ENCODE measurements around the gene GIT2. TPM values are rescaled to one million over a fixed set of nuclear protein-coding genes. Genes with fewer than 3 reads are reported as not detected.

Gene GIT2
- total RNA-seq, 1 experiment from 2014 or later = 36.7 TPM

DNA sequence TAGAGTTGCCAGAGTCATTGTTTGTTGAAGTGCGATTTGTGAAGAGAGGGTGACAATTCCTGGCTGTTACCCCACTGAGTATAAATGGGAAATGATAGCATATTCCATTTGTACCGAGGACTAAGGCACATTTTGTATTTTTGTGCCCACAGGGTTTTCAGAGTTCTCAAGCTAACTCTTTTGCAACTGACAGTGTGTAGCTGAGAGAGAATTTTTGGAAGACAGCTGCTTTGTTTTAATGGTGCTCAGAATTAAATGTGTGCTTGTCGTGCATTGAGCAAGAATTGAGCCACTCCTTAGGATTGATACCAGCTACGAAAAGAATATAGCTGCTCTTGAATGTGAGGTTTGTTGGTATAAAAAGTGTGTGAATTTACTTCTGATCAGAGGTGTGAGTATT lies 24.8 kb upstream of the GIT2 start:
- H3K9me2 ChIP-seq (ENCODE audit: insufficient read depth) = no peaks in the 10 kb centered on the region
- peaks cover 12% of the 10 kb centered on the region; the same call in 1 of the 2 replicates for H3F3A ChIP-seq (ENCODE audit: insufficient read depth, low read depth)
- H3K27ac ChIP-seq = no peak overlapping the region
- H3K27me3 ChIP-seq (ENCODE audit: insufficient read depth, low read depth) = no peaks in the 10 kb centered on the region
- TF ChIP-seq, protein P1, sequence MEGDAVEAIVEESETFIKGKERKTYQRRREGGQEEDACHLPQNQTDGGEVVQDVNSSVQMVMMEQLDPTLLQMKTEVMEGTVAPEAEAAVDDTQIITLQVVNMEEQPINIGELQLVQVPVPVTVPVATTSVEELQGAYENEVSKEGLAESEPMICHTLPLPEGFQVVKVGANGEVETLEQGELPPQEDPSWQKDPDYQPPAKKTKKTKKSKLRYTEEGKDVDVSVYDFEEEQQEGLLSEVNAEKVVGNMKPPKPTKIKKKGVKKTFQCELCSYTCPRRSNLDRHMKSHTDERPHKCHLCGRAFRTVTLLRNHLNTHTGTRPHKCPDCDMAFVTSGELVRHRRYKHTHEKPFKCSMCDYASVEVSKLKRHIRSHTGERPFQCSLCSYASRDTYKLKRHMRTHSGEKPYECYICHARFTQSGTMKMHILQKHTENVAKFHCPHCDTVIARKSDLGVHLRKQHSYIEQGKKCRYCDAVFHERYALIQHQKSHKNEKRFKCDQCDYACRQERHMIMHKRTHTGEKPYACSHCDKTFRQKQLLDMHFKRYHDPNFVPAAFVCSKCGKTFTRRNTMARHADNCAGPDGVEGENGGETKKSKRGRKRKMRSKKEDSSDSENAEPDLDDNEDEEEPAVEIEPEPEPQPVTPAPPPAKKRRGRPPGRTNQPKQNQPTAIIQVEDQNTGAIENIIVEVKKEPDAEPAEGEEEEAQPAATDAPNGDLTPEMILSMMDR (conservative IDR thresholded peaks at IDR 0.05) = no peak
- no peak for TF ChIP-seq EZH2 (IDR thresholded peaks at IDR 0.05; ENCODE audit: low read depth)
- H3K79me2 ChIP-seq (ENCODE audit: low read depth) = no peaks in the 10 kb centered on the region
- peaks cover 15% of the 10 kb centered on the region for H3K36me3 ChIP-seq (ENCODE audit: low read depth)
- no peak overlapping the region for H3K4me2 ChIP-seq
- H3K9me3 ChIP-seq (ENCODE audit: insufficient read depth, low read depth) = no peaks in the 10 kb centered on the region
- H3K4me3 ChIP-seq = no peak overlapping the region
- no peak overlapping the region for H2AFZ ChIP-seq
- BruUV-seq (replicated peaks) = no TSS peak
- no peaks in the 10 kb centered on the region for H3K4me1 ChIP-seq (replicated peaks; ENCODE audit: insufficient read depth)
- CTCF ChIA-PET = no interaction called here
- POLR2A ChIA-PET (ENCODE audit: unreplicated experiment) = no interaction called here
- no peak for DNase-seq
- H4K20me1 ChIP-seq (ENCODE audit: insufficient read depth) = no peaks in the 10 kb centered on the region
- intact Hi-C loops (cut with micrococcal nuclease; ENCODE audit: unreplicated experiment) = no loop called here

DNA sequence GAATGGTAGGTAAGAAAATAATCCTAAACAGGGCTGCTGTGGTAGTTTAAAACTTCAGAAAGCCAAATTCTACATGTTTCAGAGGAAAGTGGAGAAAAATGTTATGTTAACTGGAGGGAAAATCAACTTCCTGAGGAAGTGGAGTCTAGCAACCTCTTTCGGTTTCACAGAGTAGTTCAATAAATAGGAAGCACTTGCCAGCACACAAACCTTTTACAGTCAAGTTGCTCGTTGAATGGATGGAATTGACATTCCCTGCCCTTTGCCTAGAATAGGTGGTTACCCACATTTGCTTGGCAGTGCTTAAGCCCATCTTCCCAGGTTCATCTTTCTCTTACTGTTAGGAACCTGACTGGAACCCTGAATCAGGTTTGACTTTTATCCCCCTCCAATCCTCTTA lies 19.0 kb upstream of the GIT2 start:
- H3K27ac ChIP-seq = no peak overlapping the region
- H4K20me1 ChIP-seq (ENCODE audit: insufficient read depth) = no peaks in the 10 kb centered on the region
- H3K9me3 ChIP-seq (ENCODE audit: insufficient read depth, low read depth) = no peaks in the 10 kb centered on the region
- no TSS peak for BruUV-seq (replicated peaks)
- no peaks in the 10 kb centered on the region for H3K27me3 ChIP-seq (ENCODE audit: insufficient read depth, low read depth)
- H3K36me3 ChIP-seq (ENCODE audit: low read depth) = peaks cover 12% of the 10 kb centered on the region
- ChIA-PET POLR2A (ENCODE audit: unreplicated experiment) (no interaction called here), CTCF (no interaction called here)
- H3K79me2 ChIP-seq (ENCODE audit: low read depth) = peaks cover 6% of the 10 kb centered on the region; the same call in 1 of the 2 replicates
- no peak overlapping the region for H2AFZ ChIP-seq
- no peak overlapping the region for H3K4me2 ChIP-seq
- no peaks in the 10 kb centered on the region for H3K9me2 ChIP-seq (ENCODE audit: insufficient read depth)
- H3K4me3 ChIP-seq = no peak overlapping the region
- no peak for TF ChIP-seq EZH2 (IDR thresholded peaks at IDR 0.05; ENCODE audit: low read depth)
- TF ChIP-seq, protein P1 (conservative IDR thresholded peaks at IDR 0.05) = no peak
- intact Hi-C loops (cut with micrococcal nuclease; ENCODE audit: unreplicated experiment) = no loop called here
- no peaks in the 10 kb centered on the region for H3K4me1 ChIP-seq (replicated peaks; ENCODE audit: insufficient read depth)
- H3F3A ChIP-seq (ENCODE audit: insufficient read depth, low read depth) = no peaks in the 10 kb centered on the region
- DNase-seq = no peak

DNA sequence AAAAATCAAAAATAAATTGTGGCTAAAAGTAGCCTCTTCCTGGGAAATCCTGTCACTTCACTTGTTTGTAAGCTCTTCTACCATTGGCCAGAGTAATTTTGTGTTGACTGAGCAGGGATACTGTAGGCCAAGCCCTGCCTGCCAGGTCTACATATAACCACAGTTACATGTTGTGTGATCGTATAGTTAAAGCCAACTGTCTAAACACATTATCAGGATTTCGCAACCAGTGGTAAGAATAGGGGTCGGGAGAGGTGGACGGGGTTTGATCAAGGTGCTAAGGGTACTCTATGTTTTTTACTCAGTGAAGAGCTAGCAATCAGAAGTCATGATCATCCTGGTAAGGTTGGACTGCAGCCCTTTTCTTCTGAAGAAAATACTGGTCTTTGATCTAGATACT lies 16.5 kb upstream of the GIT2 start:
- intact Hi-C loops (cut with micrococcal nuclease; ENCODE audit: unreplicated experiment) = no loop called here
- Histone ChIP-seq H3K36me3 (ENCODE audit: low read depth) (peaks cover 6% of the 10 kb centered on the region), H3K79me2 (ENCODE audit: low read depth) (peaks cover 29% of the 10 kb centered on the region), H3K27me3 (ENCODE audit: insufficient read depth, low read depth) (no peaks in the 10 kb centered on the region), H3K9me2 (ENCODE audit: insufficient read depth) (no peaks in the 10 kb centered on the region), H3K4me2 (no peak overlapping the region), H3K9me3 (ENCODE audit: insufficient read depth, low read depth) (no peaks in the 10 kb centered on the region), H2AFZ (no peak overlapping the region), H3F3A (ENCODE audit: insufficient read depth, low read depth) (no peaks in the 10 kb centered on the region), H3K27ac (no peak overlapping the region; the same call in 1 of the 2 replicates), H3K4me3 (no peak overlapping the region), H3K4me1 (replicated peaks; ENCODE audit: insufficient read depth) (no peaks in the 10 kb centered on the region), H4K20me1 (ENCODE audit: insufficient read depth) (no peaks in the 10 kb centered on the region)
- POLR2A ChIA-PET (ENCODE audit: unreplicated experiment) = interaction anchor here (0.7 to 1.0 kb wide), 2 partner anchors 12 to 330 kb away, joined by 3 to 4 read pairs; no protein-coding TSS in a partner anchor
- TF ChIP-seq, protein P1 (conservative IDR thresholded peaks at IDR 0.05) = no peak
- TF ChIP-seq EZH2 (IDR thresholded peaks at IDR 0.05; ENCODE audit: low read depth) = no peak
- CTCF ChIA-PET = no interaction called here
- no TSS peak for BruUV-seq (replicated peaks)
- DNase-seq = no peak
